Measurements from ENCODE around the gene MBLAC1. TPM values are rescaled to one million over a fixed set of nuclear protein-coding genes. Genes with fewer than 3 reads are reported as not detected.

MBLAC1 gene
- total RNA-seq, 1 donor from 2014 or later, result 2.8 TPM

DNA sequence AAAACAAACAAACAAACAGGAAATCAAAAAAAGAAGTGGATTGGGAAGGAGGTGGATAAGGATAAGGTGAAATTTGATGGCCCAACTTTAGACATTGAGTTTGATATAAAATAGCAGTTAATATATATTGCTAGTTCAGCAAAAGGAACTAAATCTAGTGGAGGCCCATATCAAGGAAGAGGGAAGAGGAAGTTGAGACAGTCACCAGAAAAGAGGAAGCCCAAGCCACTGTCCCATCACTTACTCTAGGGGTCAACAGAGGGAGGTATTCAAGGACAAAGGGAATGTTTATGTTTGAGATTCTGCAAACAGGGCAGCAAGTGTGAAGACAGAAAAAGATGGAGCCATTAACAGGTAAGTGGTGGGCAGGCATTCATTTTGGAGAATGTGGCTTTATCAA, 25.6 kb downstream of the MBLAC1 start:
- H3K4me1 Mint-ChIP-seq (ENCODE audit: unreplicated experiment), result peaks cover 13% of the 10 kb centered on the region
- peaks cover 8% of the 10 kb centered on the region for H3K36me3 Mint-ChIP-seq
- peak overlapping the region; percentile 2 for H3K27ac Mint-ChIP-seq
- DNase-seq (ENCODE audit: extremely low spot score, unreplicated experiment), result no peak
- H3K4me3 Mint-ChIP-seq, result no peak overlapping the region
- TF ChIP-seq, protein P1, sequence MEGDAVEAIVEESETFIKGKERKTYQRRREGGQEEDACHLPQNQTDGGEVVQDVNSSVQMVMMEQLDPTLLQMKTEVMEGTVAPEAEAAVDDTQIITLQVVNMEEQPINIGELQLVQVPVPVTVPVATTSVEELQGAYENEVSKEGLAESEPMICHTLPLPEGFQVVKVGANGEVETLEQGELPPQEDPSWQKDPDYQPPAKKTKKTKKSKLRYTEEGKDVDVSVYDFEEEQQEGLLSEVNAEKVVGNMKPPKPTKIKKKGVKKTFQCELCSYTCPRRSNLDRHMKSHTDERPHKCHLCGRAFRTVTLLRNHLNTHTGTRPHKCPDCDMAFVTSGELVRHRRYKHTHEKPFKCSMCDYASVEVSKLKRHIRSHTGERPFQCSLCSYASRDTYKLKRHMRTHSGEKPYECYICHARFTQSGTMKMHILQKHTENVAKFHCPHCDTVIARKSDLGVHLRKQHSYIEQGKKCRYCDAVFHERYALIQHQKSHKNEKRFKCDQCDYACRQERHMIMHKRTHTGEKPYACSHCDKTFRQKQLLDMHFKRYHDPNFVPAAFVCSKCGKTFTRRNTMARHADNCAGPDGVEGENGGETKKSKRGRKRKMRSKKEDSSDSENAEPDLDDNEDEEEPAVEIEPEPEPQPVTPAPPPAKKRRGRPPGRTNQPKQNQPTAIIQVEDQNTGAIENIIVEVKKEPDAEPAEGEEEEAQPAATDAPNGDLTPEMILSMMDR (conservative IDR thresholded peaks at IDR 0.05), result no peak
- no peaks in the 10 kb centered on the region for H3K9me3 Mint-ChIP-seq
- H3K27me3 Mint-ChIP-seq, result no peaks in the 10 kb centered on the region

DNA sequence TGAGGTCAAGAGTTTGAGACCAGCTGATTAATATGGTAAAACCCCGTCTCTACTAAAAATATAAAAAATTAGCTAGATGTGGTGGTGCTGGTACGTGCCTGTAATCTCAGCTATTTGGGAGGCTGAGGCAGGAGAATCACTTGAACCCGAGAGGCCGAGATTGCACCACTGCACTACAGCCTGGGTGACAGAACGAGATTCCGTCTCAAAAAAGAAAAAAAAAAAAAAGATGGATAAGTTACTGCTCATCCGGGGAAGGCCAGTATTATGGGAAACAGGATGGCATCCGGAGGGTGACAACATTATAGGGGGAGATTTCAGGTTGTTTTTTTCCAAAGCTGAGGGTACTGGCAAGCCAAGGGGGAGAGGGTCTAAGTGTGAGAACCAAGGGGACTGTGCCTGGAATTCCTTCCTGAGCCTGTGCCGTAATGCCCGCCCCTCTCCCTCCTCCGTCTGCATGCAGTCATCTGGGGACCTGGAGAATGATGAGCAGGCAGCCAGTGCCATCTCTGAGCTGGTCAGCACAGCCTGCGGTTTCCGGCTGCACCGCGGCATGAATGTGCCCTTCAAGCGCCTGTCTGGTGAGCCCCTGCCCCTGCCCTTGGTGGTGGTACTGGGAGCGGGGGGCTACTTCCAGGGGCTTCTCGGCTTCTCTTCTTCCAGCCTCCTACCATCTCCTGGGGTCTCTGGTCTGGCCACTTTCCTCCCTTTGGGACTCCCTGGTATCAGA, 26.3 kb downstream of the MBLAC1 start:
- Mint-ChIP-seq H3K36me3 (peaks cover 8% of the 10 kb centered on the region), H3K4me3 (no peak overlapping the region), H3K4me1 (ENCODE audit: unreplicated experiment) (peaks cover 17% of the 10 kb centered on the region), H3K27ac (no peak overlapping the region), H3K27me3 (no peaks in the 10 kb centered on the region), H3K9me3 (no peaks in the 10 kb centered on the region)
- no peak for DNase-seq (ENCODE audit: extremely low spot score, unreplicated experiment)
- TF ChIP-seq, protein P1 (conservative IDR thresholded peaks at IDR 0.05), result no peak

DNA sequence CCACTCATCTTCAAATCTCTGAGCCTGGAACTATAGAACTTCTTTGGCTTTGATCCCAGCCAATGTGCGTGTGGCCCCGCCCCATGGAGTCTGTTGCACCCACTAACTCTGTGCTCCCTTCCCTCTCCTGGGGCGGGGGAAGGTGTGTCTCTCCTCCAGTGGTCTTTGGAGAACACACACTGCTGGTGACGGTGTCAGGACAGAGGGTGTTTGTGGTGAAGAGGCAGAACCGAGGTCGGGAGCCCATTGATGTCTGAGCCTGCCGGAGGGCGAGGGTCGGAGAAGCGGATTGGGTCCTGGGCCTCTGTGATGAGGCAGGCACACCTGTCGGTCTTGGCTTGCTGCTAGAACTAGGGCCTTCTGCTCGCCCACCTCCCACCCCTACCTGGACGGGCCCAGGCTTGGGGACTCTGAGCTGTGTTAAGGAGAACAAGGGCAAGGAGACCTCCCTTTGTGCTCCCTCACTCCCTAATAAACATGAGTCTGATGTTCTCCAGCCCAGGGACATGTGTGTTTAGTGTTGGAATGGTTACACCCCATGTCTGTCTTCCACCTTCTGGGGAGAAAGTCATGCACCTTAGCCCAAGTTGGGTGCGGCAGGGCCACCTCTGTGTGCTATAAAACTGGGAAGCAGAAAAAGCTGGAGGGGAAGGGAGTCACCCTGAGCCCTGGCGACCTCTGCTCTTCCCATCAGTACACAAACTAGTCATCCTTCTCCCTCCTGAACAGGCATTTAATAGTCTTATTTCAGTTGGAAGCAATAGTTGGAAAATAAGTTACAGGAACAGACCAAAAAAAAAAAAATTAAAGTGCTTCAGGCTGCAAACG, 27.2 kb downstream of the MBLAC1 start:
- peak overlapping the region; percentile 56 for H3K27ac Mint-ChIP-seq
- H3K4me1 Mint-ChIP-seq (ENCODE audit: unreplicated experiment), result peaks cover 12% of the 10 kb centered on the region
- no peaks in the 10 kb centered on the region for H3K27me3 Mint-ChIP-seq
- H3K9me3 Mint-ChIP-seq, result no peaks in the 10 kb centered on the region
- H3K36me3 Mint-ChIP-seq, result peaks cover 8% of the 10 kb centered on the region
- TF ChIP-seq, protein P1 (conservative IDR thresholded peaks at IDR 0.05), result no peak
- no peak for DNase-seq (ENCODE audit: extremely low spot score, unreplicated experiment)
- no peak overlapping the region for H3K4me3 Mint-ChIP-seq

DNA sequence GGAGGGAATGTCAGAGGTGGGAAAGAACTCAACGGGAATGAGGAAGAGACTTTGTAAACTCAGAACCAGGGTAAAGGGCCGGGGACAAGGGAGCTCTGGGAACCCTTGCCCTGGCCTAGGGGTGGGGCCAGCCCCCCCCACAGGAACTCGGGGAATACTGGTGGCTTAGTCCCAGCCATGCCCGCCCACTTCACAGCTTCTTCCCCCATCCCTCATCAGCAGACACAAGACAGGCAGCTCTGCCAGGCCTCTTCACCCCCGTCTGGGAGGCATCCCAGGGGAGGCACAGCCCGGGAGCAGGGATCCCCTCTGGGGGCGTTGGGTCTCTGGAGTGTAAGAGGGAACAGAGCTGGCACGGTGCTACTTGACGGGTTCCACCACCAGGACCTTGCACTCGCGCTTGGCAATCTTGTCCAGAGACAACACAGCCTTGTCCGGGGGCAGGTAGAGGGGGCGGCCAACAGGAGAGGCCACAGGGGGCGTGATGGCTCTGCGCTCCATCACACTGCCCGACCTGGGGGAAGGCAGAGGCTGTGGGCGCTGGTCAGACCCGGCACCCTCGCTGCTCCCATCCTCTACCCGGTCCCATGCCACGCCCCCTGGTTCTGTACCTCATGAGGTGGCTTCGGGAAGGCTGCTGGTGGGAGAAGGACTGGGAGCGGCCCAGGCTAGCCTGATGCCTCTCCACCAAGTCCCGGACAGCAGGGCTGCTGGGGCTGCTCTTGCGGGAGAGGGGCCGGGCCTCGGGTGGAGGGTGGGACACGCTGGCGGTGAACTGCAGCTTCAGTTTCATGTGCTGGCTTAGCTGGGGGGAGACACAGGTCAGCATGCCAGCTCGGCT, 28.1 kb downstream of the MBLAC1 start:
- no peaks in the 10 kb centered on the region for H3K27me3 Mint-ChIP-seq
- no peak for DNase-seq (ENCODE audit: extremely low spot score, unreplicated experiment)
- H3K4me1 Mint-ChIP-seq (ENCODE audit: unreplicated experiment), result peaks cover 16% of the 10 kb centered on the region
- H3K4me3 Mint-ChIP-seq, result no peak overlapping the region
- no peaks in the 10 kb centered on the region for H3K9me3 Mint-ChIP-seq
- TF ChIP-seq, protein P1 (conservative IDR thresholded peaks at IDR 0.05), result no peak
- H3K27ac Mint-ChIP-seq, result no peak overlapping the region
- H3K36me3 Mint-ChIP-seq, result peaks cover 8% of the 10 kb centered on the region

DNA sequence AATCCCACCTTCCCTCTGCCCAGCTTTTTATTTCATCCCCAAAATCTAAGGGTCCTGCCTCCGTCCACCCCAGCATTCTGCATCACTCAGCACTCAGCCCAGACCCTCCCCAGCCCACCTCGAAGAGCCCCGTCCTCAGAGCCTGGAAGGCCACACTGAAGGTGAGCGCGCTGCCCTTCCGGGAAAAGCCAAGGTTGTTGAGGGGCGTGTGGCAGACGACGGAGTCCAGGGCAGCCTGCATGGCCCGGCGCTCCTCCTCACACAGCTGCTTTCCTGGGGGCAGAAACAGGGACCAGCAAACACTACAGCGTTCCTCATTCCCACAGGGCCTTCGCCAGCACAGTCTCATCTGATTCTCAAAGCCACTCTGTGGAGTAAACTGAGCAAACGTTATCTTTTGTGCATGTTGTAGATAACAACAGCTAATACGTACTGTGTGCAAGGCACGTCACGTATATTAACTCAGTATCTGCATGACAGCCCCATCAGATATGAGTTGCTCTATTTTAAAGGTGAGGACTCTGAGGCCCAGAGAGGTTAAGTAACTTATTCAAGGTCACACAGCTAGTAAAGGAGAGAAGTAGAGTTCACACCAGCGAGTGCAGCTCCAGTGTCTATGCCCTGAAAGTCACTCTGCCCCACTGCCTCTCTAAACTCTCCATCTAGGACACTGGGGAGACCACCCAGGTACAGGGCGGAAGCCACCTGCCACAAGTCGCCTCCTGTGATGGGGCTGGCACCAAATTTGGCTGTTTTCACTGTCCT, 29.0 kb downstream of the MBLAC1 start:
- Mint-ChIP-seq H3K27me3 (no peaks in the 10 kb centered on the region), H3K27ac (no peak overlapping the region), H3K4me1 (ENCODE audit: unreplicated experiment) (peaks cover 11% of the 10 kb centered on the region), H3K9me3 (no peaks in the 10 kb centered on the region), H3K36me3 (peaks cover 5% of the 10 kb centered on the region), H3K4me3 (no peak overlapping the region)
- TF ChIP-seq, protein P1 (conservative IDR thresholded peaks at IDR 0.05), result no peak
- no peak for DNase-seq (ENCODE audit: extremely low spot score, unreplicated experiment)
